K562 (cell line): Measurements from ENCODE around the gene SPEG. TPM values are rescaled to one million over a fixed set of nuclear protein-coding genes. Genes with fewer than 3 reads are reported as not detected.

ENCODE experiments used
- ATAC-seq: fragments of 200-7000 bp; cut with Tn5 transposase; 3 replicates; pipeline ENCODE4 v1.9.1; 2020; ENCODE audit warnings: moderate library complexity
- BruUV-seq: library from RNA; stranded (reverse); fragments of 400-500 nt; replicated peaks from 2 replicates; lab custom pipeline; 2021; lab: Mats Ljungman, UMichigan
- CTCF ChIA-PET: fragments of 300-600 bp; formaldehyde crosslinking; extraction: SDS; loops from one replicate; lab custom pipeline; 2021; ENCODE audit warnings: low intra/inter-chr PET ratio; lab: Yijun Ruan, JAX
- POLR2A ChIA-PET: fragments of 300-600, 350-650 bp; sonication (Branson Sonifier 250); formaldehyde crosslinking; extraction: SDS; loops from one replicate; lab custom pipeline; 2021; ENCODE audit warnings: antibody characterized with exemption, inconsistent platforms; lab: Yijun Ruan, JAX
- DNase-seq, 4 experiments: peaks; one replicate each; pipeline versions ENCODE4 v3.0.0 to v3.0.0-alpha.2; 2011 to 2018; ENCODE audit warnings: low spot score in 3 of 4, mixed read lengths in 3 of 4; ENCODE audit errors: extremely low read depth in 1 of 4
- FAIRE-seq: peaks from 2 replicates; lab custom pipeline; 2011; peaks lifted over from hg19 to GRCh38; lab: Jason Lieb, UNC
- H2AFZ ChIP-seq: 2 replicates; pipeline ENCODE4 v1.6.0; 2011; ENCODE audit warnings: low read depth, low read length, control low read depth, inconsistent platforms
- H3K27ac ChIP-seq: fragments of 200-600 bp; 3 replicates; pipeline ENCODE4 v1.8.0; 2011; ENCODE audit warnings: low read depth, mild to moderate bottlenecking, control low read depth, inconsistent platforms, low read length, moderate library complexity, mixed read lengths; ENCODE audit errors: extremely low read depth
- H3K27me3 ChIP-seq, 2 experiments: fragments of 300-600 bp in 1 of 2; 2 replicates in 1 of 2; 3 replicates in 1 of 2; pipeline versions ENCODE4 v1.6.0 to v1.8.0; 2011; ENCODE audit warnings: inconsistent platforms in 2 of 2, low read length in 2 of 2, mild to moderate bottlenecking in 1 of 2, mixed read lengths in 1 of 2, moderate library complexity in 1 of 2; ENCODE audit not compliant: control insufficient read depth in 2 of 2, insufficient read depth in 2 of 2
- H3K36me3 ChIP-seq: fragments of 300-600 bp; 3 replicates; pipeline ENCODE4 v1.8.0; 2011; ENCODE audit warnings: mild to moderate bottlenecking, low read length, inconsistent platforms; ENCODE audit not compliant: control insufficient read depth, insufficient read depth
- H3K4me1 ChIP-seq, 2 experiments: fragments of 200-600 bp in 1 of 2; replicated peaks in 1 of 2; 2 replicates in 1 of 2; 3 replicates in 1 of 2; pipeline versions ENCODE4 v1.5.1 to v1.8.0; 2011; ENCODE audit warnings: inconsistent platforms in 2 of 2, low read length in 2 of 2, mild to moderate bottlenecking in 1 of 2, mixed read lengths in 1 of 2, moderate library complexity in 1 of 2; ENCODE audit not compliant: control insufficient read depth in 2 of 2, insufficient read depth in 2 of 2
- H3K4me2 ChIP-seq: 2 replicates; pipeline ENCODE4 v1.6.1; 2011; ENCODE audit warnings: low read length, control low read depth, inconsistent platforms, mixed read lengths; ENCODE audit not compliant: insufficient read depth
- H3K4me3 ChIP-seq: fragments of 200-600 bp; sonication (generic), shearing (Covaris generic); 2 replicates; pipeline ENCODE4 v1.5.1; 2016; ENCODE audit warnings: control low read depth, inconsistent platforms
- H3K79me2 ChIP-seq: fragments of 200-600 bp; 3 replicates; pipeline ENCODE4 v1.8.0; 2011; ENCODE audit warnings: low read length, inconsistent platforms; ENCODE audit not compliant: control insufficient read depth, insufficient read depth
- H3K9ac ChIP-seq, 2 experiments: 2 replicates each; pipeline versions ENCODE4 v1.6.0 to v1.6.1; 2011; ENCODE audit warnings: low read depth in 2 of 2, low read length in 2 of 2, control low read depth in 1 of 2, inconsistent platforms in 1 of 2, mild to moderate bottlenecking in 1 of 2, mixed read lengths in 1 of 2; ENCODE audit not compliant: insufficient read depth in 1 of 2
- H3K9me1 ChIP-seq: one replicate; pipeline ENCODE4 v1.6.0; 2011; ENCODE audit warnings: inconsistent platforms, mild to moderate bottlenecking, low read length, moderate library complexity; ENCODE audit not compliant: control insufficient read depth, insufficient read depth
- H3K9me3 ChIP-seq: replicated peaks from 2 replicates; pipeline ENCODE4 v1.5.1; 2011; ENCODE audit warnings: low read depth, low read length, inconsistent platforms; ENCODE audit not compliant: control insufficient read depth, insufficient read depth
- H4K20me1 ChIP-seq: replicated peaks from 2 replicates; pipeline ENCODE4 v1.6.1; 2011; ENCODE audit warnings: low read length, inconsistent platforms, mixed read lengths; ENCODE audit not compliant: control insufficient read depth, insufficient read depth
- CBFA2T2 ChIP-seq: fragments of 450-650 bp; conservative IDR thresholded peaks from 2 replicates; pipeline ENCODE4 v1.6.1; 2017; ENCODE audit warnings: mild to moderate bottlenecking
- DACH1 ChIP-seq: fragments of 450-650 bp; IDR thresholded peaks from 2 replicates; pipeline ENCODE4 v1.6.1; 2018; ENCODE audit not compliant: partially characterized antibody
- OTX1 ChIP-seq: fragments of 450-650 bp; formaldehyde crosslinking; IDR thresholded peaks from 2 replicates; pipeline ENCODE4 v1.4.0; 2022; ENCODE audit warnings: mild to moderate bottlenecking
- RBM15 ChIP-seq: fragments of 200-400 bp; formaldehyde crosslinking; IDR thresholded peaks from 2 replicates; pipeline ENCODE4 v1.6.1; 2018; ENCODE audit warnings: mild to moderate bottlenecking, low read length, moderate library complexity; ENCODE audit not compliant: insufficient read depth
- SMAD2 ChIP-seq: fragments of 150-350 bp; IDR thresholded peaks from 2 replicates; pipeline ENCODE4 v1.6.1; 2014; ENCODE audit warnings: low read depth, mild to moderate bottlenecking, low read length
- ZBTB7A ChIP-seq: IDR thresholded peaks from 2 replicates; pipeline ENCODE4 v1.6.1; 2011; ENCODE audit warnings: low read depth, mild to moderate bottlenecking, low read length, moderate library complexity, borderline replicate concordance; ENCODE audit not compliant: control insufficient read depth
- ZFP36 ChIP-seq: fragments of 150-350 bp; IDR thresholded peaks from 2 replicates; pipeline ENCODE4 v1.6.1; 2018; ENCODE audit warnings: low read length, low read depth; ENCODE audit not compliant: partially characterized antibody
- WGBS: fragments of 100-300 bp; shearing (Covaris generic); methylation state at CpG from one replicate; pipeline ENCODE4 v1.1.6; 2016; ENCODE audit warnings: low coverage, mixed read lengths; ENCODE audit not compliant: insufficient coverage; ENCODE audit errors: missing lambda C conversion rate; 5-methylcytosine and 5-hydroxymethylcytosine counted together
- in situ Hi-C: fragments of 300-500 bp; cut with MboI; formaldehyde crosslinking; loops from 4 replicates; pipeline ENCODE4 v1.15.0; 2018; ENCODE audit warnings: inconsistent platforms, mixed read lengths
- intact Hi-C: fragments of 100-400 bp; cut with micrococcal nuclease; formaldehyde crosslinking; loops from 2 replicates; pipeline ENCODE4 v1.14.2; 2022
- polyA plus RNA-seq, 8 experiments: library from polyadenylated mRNA; depleted of rRNA in 4 of 8; stranded (reverse) in 5 of 8; unstranded in 3 of 8; fragments of >200 nt; fragmentation: Nextera tagmentation in 2 of 8; fragmentation: Illumina TruSeq in 1 of 8; extraction: Ambion mirVana in 2 of 8; extraction: Trizol in 1 of 8; gene quantifications; 2 replicates each; pipeline versions ENCODE4 v1.2.1 to v1.2.3, GENCODE V29; 2011 to 2014; ENCODE audit warnings: inconsistent platforms in 1 of 8, missing spikeins in 1 of 8
- total RNA-seq, 7 experiments: library from RNA; depleted of rRNA in 6 of 7; stranded (reverse); fragments of >200 nt in 6 of 7; fragmentation: Illumina TruSeq in 2 of 7; extraction: Trizol in 2 of 7; gene quantifications; 2 replicates each; pipeline versions ENCODE4 v1.2.1 to v1.2.3, GENCODE V29; 2011 to 2021; ENCODE audit warnings: low replicate concordance in 1 of 7

SPEG gene
- total and polyA plus RNA-seq, 9 of the 15 experiments (the other 6 are each of a cell fraction or from before 2014, with no cell fraction given): 0.49 to 8.7 (median 3.0) TPM

DNA sequence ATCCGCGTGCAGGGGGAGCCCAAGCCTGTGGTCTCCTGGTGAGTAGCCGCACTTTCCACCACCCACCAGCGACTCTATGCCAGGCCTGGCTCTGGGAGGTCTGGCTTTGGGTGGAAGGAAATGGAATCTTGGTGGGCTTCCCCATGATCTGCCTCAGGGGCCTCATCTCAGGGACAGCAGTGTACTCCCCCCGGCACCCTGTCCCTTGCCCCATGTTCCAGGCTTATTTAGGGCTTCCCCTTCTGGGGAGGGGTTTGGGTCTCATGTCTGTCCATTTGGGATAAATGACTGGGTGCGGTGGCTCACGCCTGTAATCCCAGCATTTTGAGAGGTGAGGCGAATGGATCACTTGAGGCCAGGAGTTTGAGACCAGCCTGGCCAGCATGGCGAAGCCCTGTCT, 27.7 kb downstream of the SPEG start:
- in situ Hi-C loops: no loop called here
- Histone ChIP-seq H3K9me1 (no peaks in the 10 kb centered on the region), H3K4me1 (peaks cover 20 to 49% of the 10 kb centered on the region in 2 experiments), H3K9me3 (no peaks in the 10 kb centered on the region), H2AFZ (no peak overlapping the region), H4K20me1 (no peaks in the 10 kb centered on the region), H3K79me2 (no peaks in the 10 kb centered on the region), H3K9ac (no peak overlapping the region), H3K4me2 (no peak overlapping the region), H3K27me3 (no peaks in the 10 kb centered on the region), H3K4me3 (no peak overlapping the region), H3K36me3 (no peaks in the 10 kb centered on the region), H3K27ac (no peak overlapping the region)
- ATAC-seq: no peak
- WGBS: 68% methylated on average over 5 of the region's 9 CpGs
- ChIA-PET POLR2A (interaction anchor here (1.0 kb wide), 1 partner anchor 64 kb away, joined by 3 read pairs; no protein-coding TSS in a partner anchor), CTCF (no interaction called here)
- no peak for FAIRE-seq
- no TSS peak for BruUV-seq
- DNase-seq: no peak
- TF ChIP-seq DACH1: no peak
- TF ChIP-seq OTX1 (CRISPR knock-in tag): no peak
- TF ChIP-seq ZBTB7A: no peak
- TF ChIP-seq RBM15: no peak
- intact Hi-C loops: no loop called here

DNA sequence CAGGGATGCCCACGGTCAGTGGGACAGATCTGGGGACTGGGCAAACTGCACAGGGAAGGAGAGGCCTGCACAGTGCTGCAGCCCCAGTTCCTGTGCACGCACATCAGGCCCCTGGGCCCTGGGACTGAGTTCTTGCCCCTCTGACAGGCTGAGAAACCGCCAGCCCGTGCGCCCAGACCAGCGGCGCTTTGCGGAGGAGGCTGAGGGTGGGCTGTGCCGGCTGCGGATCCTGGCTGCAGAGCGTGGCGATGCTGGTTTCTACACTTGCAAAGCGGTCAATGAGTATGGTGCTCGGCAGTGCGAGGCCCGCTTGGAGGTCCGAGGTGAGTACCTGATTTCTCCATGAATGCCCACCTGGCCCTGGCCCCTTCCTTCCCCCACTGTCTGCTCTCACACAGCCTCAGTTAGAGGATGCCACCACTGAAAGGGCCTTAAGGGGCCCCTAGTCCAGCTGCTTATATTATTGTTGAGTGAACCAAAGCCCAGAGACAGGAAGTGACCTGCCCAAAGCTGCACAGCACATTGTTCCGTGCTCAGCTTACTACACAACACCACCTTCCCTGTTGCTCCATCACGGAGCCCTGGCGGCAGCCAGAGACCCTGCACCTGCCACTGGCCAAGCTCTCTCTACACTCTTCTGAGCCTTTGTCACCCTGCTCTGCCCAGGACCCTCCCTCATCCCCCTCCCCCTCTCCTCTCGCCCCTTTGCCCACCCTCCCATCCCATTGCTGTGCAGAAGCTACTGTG, 29.8 kb downstream of the SPEG start:
- Histone ChIP-seq H3K36me3 (no peaks in the 10 kb centered on the region), H3K4me1 (peaks cover 21 to 62% of the 10 kb centered on the region in 2 experiments), H3K27ac (no peak overlapping the region), H4K20me1 (no peaks in the 10 kb centered on the region), H3K9ac (peak overlapping the region in 1 of 2 experiments; percentile 26; a peak in 2 of 4 replicates), H2AFZ (no peak overlapping the region), H3K79me2 (no peaks in the 10 kb centered on the region), H3K9me1 (no peaks in the 10 kb centered on the region), H3K27me3 (no peaks in the 10 kb centered on the region), H3K4me2 (no peak overlapping the region), H3K9me3 (no peaks in the 10 kb centered on the region), H3K4me3 (no peak overlapping the region)
- TF ChIP-seq ZFP36: peak; percentile 61
- TF ChIP-seq CBFA2T2: no peak
- TF ChIP-seq SMAD2: no peak
- whole genome bisulfite sequencing: 86% methylated on average over 9 of the region's 21 CpGs
- in situ Hi-C loops: no loop called here
- POLR2A ChIA-PET: interaction anchor here (0.7 kb wide), 1 partner anchor 31 kb away, joined by 3 read pairs; no protein-coding TSS in a partner anchor
- intact Hi-C loops: no loop called here
- CTCF ChIA-PET: no interaction called here
- no peak for DNase-seq
- no peak for FAIRE-seq
- peak; percentile 45 for ATAC-seq
- BruUV-seq: no TSS peak
